OCI-LY7 (cell line): ENCODE results near the gene WDR90. TPM values are rescaled to one million over a fixed set of nuclear protein-coding genes. Genes with fewer than 3 reads are reported as not detected.

Experiments
- BruUV-seq: library from RNA; stranded (reverse); fragments of 400-500 nt; replicated peaks from 2 replicates; lab custom pipeline; 2021; lab: Mats Ljungman, UMichigan
- CTCF ChIA-PET: fragments of 300-600 bp; sonication (Branson Sonifier 250); formaldehyde crosslinking; loops from one replicate; lab custom pipeline; 2022; ENCODE audit warnings: antibody characterized with exemption; ENCODE audit not compliant: unreplicated experiment; lab: Charles Lee
- POLR2A ChIA-PET: fragments of 300-600 bp; sonication (Branson Sonifier 250); formaldehyde crosslinking; loops from one replicate; lab custom pipeline; 2022; ENCODE audit warnings: antibody characterized with exemption; lab: Charles Lee
- DNase-seq: peaks from one replicate; pipeline ENCODE4 v3.0.0-alpha.2; 2015; ENCODE audit warnings: low spot score
- H2AFZ ChIP-seq: fragments of 200-600 bp; sonication (generic), shearing (Covaris generic); 2 replicates; pipeline ENCODE4 v1.6.1; 2014; ENCODE audit warnings: mild to moderate bottlenecking, antibody characterized with exemption, low read length, moderate library complexity
- H3K27ac ChIP-seq: fragments of 200-600 bp; sonication (generic); 2 replicates; pipeline ENCODE4 v1.5.1; 2014; ENCODE audit warnings: mixed run types, low read depth, mild to moderate bottlenecking, moderate library complexity, low read length, inconsistent platforms; ENCODE audit not compliant: poor library complexity, severe bottlenecking
- H3K36me3 ChIP-seq: fragments of 200-600 bp; sonication (generic); 2 replicates; pipeline ENCODE4 v1.6.1; 2014; ENCODE audit warnings: mild to moderate bottlenecking, antibody characterized with exemption, low read length, moderate library complexity, mixed read lengths; ENCODE audit not compliant: insufficient read depth
- H3K4me1 ChIP-seq: fragments of 200-600 bp; sonication (generic); 2 replicates; pipeline ENCODE4 v1.5.1; 2014; ENCODE audit warnings: mild to moderate bottlenecking, low read length; ENCODE audit not compliant: insufficient read depth, poor library complexity, severe bottlenecking
- H3K4me2 ChIP-seq: fragments of 200-600 bp; sonication (generic); 2 replicates; pipeline ENCODE4 v1.6.1; 2014; ENCODE audit warnings: mild to moderate bottlenecking, low read length
- H3K4me3 ChIP-seq: fragments of 200-600 bp; sonication (generic); 2 replicates; pipeline ENCODE4 v1.5.1; 2014; ENCODE audit warnings: mild to moderate bottlenecking, low read depth, low read length; ENCODE audit not compliant: poor library complexity, severe bottlenecking
- H3K79me2 ChIP-seq: fragments of 200-600 bp; sonication (generic); 2 replicates; pipeline ENCODE4 v1.6.1; 2016; ENCODE audit warnings: low read depth, mild to moderate bottlenecking, low read length, moderate library complexity, mixed read lengths; ENCODE audit not compliant: insufficient read depth
- H3K9me2 ChIP-seq: fragments of 200-600 bp; sonication (generic); 2 replicates; pipeline ENCODE4 v1.6.1; 2016; ENCODE audit warnings: mild to moderate bottlenecking, low read length, mixed read lengths; ENCODE audit not compliant: insufficient read depth
- H3K9me3 ChIP-seq: fragments of 200-600 bp; sonication (generic); 2 replicates; pipeline ENCODE4 v1.6.1; 2014; ENCODE audit warnings: mild to moderate bottlenecking, mixed run types, low read length, mixed read lengths
- H4K20me1 ChIP-seq: fragments of 200-600 bp; sonication (generic); 2 replicates; pipeline ENCODE4 v1.6.1; 2014; ENCODE audit warnings: mild to moderate bottlenecking, antibody characterized with exemption, low read length, moderate library complexity, mixed read lengths; ENCODE audit not compliant: insufficient read depth
- CTCF ChIP-seq: fragments of 200-600 bp; sonication (generic); conservative IDR thresholded peaks from 2 replicates; pipeline ENCODE4 v1.5.1; 2014; ENCODE audit warnings: mild to moderate bottlenecking, antibody characterized with exemption, low read length, moderate library complexity, mixed read lengths
- EZH2phosphoT487 ChIP-seq: fragments of 200-600 bp; sonication (generic); IDR thresholded peaks from 2 replicates; pipeline ENCODE4 v1.6.1; 2018; ENCODE audit warnings: low read depth, borderline replicate concordance, mild to moderate bottlenecking, mixed run types, antibody characterized with exemption, low read length, moderate library complexity, mixed read lengths
- intact Hi-C: fragments of 100-400 bp; cut with micrococcal nuclease; formaldehyde crosslinking; loops from one replicate; pipeline ENCODE4 v1.10.0; 2022; ENCODE audit not compliant: unreplicated experiment
- total RNA-seq, 2 experiments: library from RNA; depleted of rRNA in 1 of 2; stranded (reverse); fragments of >200 nt in 1 of 2; shearing (Covaris generic) in 1 of 2; gene quantifications; 2 replicates each; pipeline ENCODE4 v1.2.3, GENCODE V29; 2014 to 2022

Gene WDR90
- total RNA-seq, 2 experiments from 2014 or later, result 110 to 153 TPM

DNA sequence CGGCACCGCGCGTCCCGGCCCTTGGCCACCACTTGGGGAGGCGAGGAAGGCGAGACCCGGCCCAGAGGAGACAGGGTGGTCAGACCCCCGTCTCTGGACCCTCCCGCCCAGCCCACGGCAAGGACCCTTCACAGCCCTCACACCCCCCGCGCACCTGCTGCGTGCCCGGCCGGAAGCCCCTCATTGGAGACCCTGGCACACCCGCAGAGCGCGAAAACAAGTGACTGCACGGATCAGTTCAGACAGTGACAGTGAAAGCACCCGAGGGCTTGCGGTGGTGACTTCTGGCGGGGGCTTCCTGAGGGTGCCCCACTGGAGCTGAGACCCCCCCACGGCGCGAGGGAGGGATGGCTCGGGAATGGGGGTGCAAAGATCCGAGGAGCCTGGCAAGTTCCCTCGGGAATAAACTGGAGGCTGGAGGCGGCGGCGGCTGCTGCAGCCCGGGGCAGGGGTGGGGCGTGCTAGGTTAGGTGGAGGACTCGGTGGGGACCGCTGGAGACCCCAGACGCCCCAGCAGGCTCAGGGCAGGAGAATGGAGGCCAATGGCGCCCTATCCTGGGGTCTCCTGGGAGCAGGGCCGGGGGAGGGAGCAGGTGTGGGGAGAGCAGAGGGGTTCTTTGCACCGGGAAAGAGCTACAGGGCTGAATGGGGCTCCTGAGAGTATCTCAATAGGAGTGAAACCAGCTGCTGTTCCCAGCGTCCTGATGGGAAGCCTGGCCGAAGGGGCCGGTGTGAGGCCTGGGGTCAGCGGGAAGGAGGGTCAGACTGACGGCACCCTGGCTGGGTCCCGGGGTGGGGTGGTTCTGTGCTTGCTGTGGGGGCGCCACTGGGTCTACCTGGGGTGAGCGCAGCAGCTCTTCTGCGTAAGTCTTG lies 57.3 kb downstream of the WDR90 start:
- no peak overlapping the region for H3K4me3 ChIP-seq
- POLR2A ChIA-PET, result no interaction called here
- no peak overlapping the region for H2AFZ ChIP-seq
- no peak overlapping the region for H3K27ac ChIP-seq
- TF ChIP-seq CTCF (0 out of 2 replicates have a peak, but pooled peaks have one; percentile 10), EZH2phosphoT487 (no peak)
- no TSS peak for BruUV-seq
- H3K79me2 ChIP-seq, result no peaks in the 10 kb centered on the region
- CTCF ChIA-PET, result no interaction called here
- no peaks in the 10 kb centered on the region for H3K4me1 ChIP-seq
- no peaks in the 10 kb centered on the region for H4K20me1 ChIP-seq
- H3K4me2 ChIP-seq, result no peak overlapping the region; the same call in 1 of the 2 replicates
- no peaks in the 10 kb centered on the region for H3K9me3 ChIP-seq
- no peaks in the 10 kb centered on the region for H3K9me2 ChIP-seq
- DNase-seq, result no peak
- intact Hi-C loops, result no loop called here
- no peaks in the 10 kb centered on the region for H3K36me3 ChIP-seq

DNA sequence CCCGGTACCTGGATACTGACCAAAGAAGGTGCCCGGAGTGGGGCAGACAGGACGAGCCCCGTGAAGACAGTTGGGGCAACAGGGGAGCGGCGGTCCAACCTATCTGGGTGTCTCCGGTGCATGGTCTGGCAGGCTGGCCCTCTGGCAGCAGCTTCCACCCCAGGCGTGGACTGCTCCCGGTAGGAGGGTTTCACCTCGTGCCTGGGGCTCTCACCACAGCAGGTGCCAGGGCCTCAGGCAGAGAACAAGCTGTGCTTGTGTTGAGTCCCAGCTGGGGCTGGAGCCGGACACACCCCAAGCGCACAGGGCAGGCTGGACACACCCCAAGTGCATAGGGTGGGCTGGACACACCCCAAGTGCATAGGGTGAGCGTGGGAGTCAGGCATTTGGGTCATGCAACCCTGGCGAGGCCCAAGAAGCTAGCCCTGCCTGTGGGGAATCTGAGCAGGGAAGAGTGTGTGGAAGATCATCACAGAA lies 57.9 kb downstream of the WDR90 start:
- DNase-seq, result no peak
- H3K36me3 ChIP-seq, result no peaks in the 10 kb centered on the region
- H2AFZ ChIP-seq, result no peak overlapping the region
- H3K9me3 ChIP-seq, result no peaks in the 10 kb centered on the region
- H3K4me3 ChIP-seq, result no peak overlapping the region
- TF ChIP-seq CTCF, result no peak
- no peak for TF ChIP-seq EZH2phosphoT487
- intact Hi-C loops, result no loop called here
- H3K27ac ChIP-seq, result no peak overlapping the region
- no TSS peak for BruUV-seq
- H3K4me2 ChIP-seq, result no peak overlapping the region
- no peaks in the 10 kb centered on the region for H3K4me1 ChIP-seq
- no peaks in the 10 kb centered on the region for H3K79me2 ChIP-seq
- CTCF ChIA-PET, result no interaction called here
- POLR2A ChIA-PET, result no interaction called here
- no peaks in the 10 kb centered on the region for H4K20me1 ChIP-seq
- H3K9me2 ChIP-seq, result no peaks in the 10 kb centered on the region

DNA sequence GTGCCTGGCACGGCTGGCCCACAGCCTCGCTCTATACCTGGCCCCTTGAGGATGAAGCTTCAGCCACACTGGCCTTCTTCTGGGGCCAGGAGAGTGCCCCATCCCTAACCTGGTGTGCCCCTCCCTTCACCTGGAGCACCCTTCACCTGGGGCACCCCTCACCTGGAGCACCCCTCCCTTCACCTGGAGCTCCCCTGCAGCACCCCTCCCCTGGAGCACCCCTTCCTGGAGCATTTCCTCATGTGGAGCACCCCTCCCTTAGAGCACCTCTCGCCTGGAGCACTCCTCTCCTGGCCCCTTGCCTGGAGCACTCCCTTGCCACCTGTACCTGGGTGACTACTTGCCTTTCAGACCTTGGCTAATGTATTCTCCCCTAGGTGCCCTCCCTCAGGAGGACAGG lies 58.9 kb downstream of the WDR90 start:
- ChIA-PET CTCF (no interaction called here), POLR2A (no interaction called here)
- Histone ChIP-seq H4K20me1 (no peaks in the 10 kb centered on the region), H2AFZ (no peak overlapping the region), H3K4me3 (no peak overlapping the region), H3K9me3 (no peaks in the 10 kb centered on the region), H3K27ac (no peak overlapping the region), H3K4me1 (no peaks in the 10 kb centered on the region), H3K36me3 (no peaks in the 10 kb centered on the region), H3K4me2 (no peak overlapping the region), H3K9me2 (no peaks in the 10 kb centered on the region), H3K79me2 (no peaks in the 10 kb centered on the region)
- TF ChIP-seq EZH2phosphoT487, result no peak
- TF ChIP-seq CTCF, result no peak
- BruUV-seq, result no TSS peak
- intact Hi-C loops, result no loop called here
- DNase-seq, result no peak
